Thyroid gland (tissue), 4 donors: Measurements from ENCODE around the gene ACE2. TPM values are rescaled to one million over a fixed set of nuclear protein-coding genes. Genes with fewer than 3 reads are reported as not detected.
A peak's percentile ranks its signal among the peaks of the same experiment; 100 is the strongest.

Source experiments
- DNase-seq, 2 donors: peaks; one replicate each; pipeline ENCODE4 v3.0.0-alpha.2; 2019
- H3K27ac ChIP-seq, 3 donors: fragments of 200-600 bp; sonication (generic); 1 replicate in 2 of 3; 2 replicates in 1 of 3; pipeline ENCODE4 v1.5.1; 2016 to 2019; ENCODE audit warnings: mild to moderate bottlenecking in 1 of 3, moderate library complexity in 1 of 3
- H3K27me3 ChIP-seq: fragments of 200-600 bp; sonication (generic); one replicate; pipeline ENCODE4 v1.5.1; 2019
- H3K36me3 ChIP-seq, 2 donors: fragments of 200-600 bp; sonication (generic); one replicate each; pipeline ENCODE4 v1.5.1; 2016 to 2019
- H3K4me1 ChIP-seq, 2 donors: fragments of 200-600 bp; sonication (generic); one replicate each; pipeline ENCODE4 v1.5.1; 2017 to 2019
- H3K4me3 ChIP-seq, 3 donors: fragments of 200-600 bp; sonication (generic); replicated peaks in 1 of 3; 1 replicate in 2 of 3; 2 replicates in 1 of 3; pipeline ENCODE4 v1.5.1; 2016; ENCODE audit warnings: mild to moderate bottlenecking in 1 of 3
- H3K9me3 ChIP-seq: fragments of 200-600 bp; sonication (generic); one replicate; pipeline ENCODE4 v1.5.1; 2017
- CTCF ChIP-seq, 6 experiments: fragments of 200-600 bp in 3 of 6; fragments of 450-650 bp in 3 of 6; sonication (generic) in 3 of 6; IDR thresholded peaks; one replicate each; pipeline ENCODE4 v1.5.1; 2016 to 2019; ENCODE audit warnings: antibody characterized with exemption in 6 of 6, mild to moderate bottlenecking in 2 of 6, inconsistent platforms in 1 of 6, moderate library complexity in 1 of 6
- POLR2A ChIP-seq, 2 donors: fragments of 450-650 bp; IDR thresholded peaks; one replicate each; pipeline ENCODE4 v1.6.1; 2017; ENCODE audit warnings: antibody characterized with exemption in 2 of 2, mild to moderate bottlenecking in 2 of 2, moderate library complexity in 1 of 2
- WGBS, 2 donors: methylation state at CpG; one replicate each; pipeline ENCODE4 v1.1.5; 2017; 5-methylcytosine and 5-hydroxymethylcytosine counted together
- intact Hi-C: fragments of 100-400 bp; cut with DNase I; formaldehyde crosslinking; loops from one replicate; pipeline ENCODE4 v1.15.1; 2023
- total RNA-seq, 4 donors: library from RNA; depleted of rRNA; stranded (reverse); fragments of >200 nt; gene quantifications; one replicate each; pipeline ENCODE4 v1.2.3, GENCODE V29; 2016

ACE2 gene
- total RNA-seq, 4 donors from 2014 or later, result 3.5 to 14.6 (median 10.1) TPM

DNA sequence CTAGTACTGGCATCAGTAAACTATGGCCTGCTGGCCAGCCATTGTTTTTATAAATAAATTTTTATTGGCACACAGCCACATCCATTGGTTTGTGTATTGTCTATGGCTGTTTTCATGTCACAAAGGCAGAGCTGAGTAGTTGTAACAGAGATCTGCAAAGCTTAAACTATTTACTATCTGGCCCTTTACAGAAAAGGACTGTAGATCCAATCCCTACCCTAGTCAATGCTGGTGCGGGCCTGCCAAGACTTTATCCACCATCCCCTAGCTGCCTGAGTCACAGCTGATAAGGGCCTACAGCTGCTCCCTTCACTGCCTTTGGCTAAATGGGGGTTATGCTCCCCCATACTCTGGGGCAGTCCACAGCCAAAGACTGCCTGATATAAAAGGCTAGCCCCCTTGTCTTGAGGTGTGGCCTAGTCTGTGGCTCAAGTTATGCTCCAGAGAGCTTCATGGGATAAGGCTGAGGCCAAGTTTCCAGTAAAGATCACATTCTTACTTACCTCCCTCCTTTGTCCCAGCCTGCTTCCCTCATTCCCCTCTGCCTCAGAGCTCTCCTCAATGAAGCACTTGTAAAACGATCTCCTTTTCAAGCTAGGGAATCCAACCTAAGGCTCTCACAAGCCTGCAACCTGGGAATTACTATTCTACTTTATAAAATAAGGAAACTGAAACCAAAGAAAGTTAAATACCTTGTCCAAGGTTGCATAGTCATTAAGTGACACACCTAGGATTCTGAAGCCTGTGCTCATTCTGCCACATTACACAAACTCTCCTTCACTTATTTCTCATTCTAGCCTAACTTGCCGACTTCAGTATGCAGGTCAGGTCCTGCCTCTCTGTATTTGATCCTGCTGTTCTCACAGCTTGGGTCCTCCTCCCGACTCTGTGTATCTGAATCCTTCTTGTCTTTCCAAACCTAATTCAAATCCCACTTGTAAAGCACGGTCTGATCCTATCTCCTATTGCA is 20.7 kb downstream of the ACE2 start:
- H3K4me3 ChIP-seq, result no peak overlapping the region
- no peaks in the 10 kb centered on the region for H3K36me3 ChIP-seq
- no peaks in the 10 kb centered on the region for H3K27me3 ChIP-seq
- H3K4me1 ChIP-seq, result peaks cover 2 to 11% of the 10 kb centered on the region in 2 donors
- intact Hi-C loops, result no loop called here
- DNase-seq, result peak in 1 of 2 donors; percentile 5
- WGBS, 2 donors, result 34 to 48% methylated on average over 4 to 5 of the region's 5 CpGs
- H3K27ac ChIP-seq, result peak overlapping the region; percentile 34 to 69 (median 65)
- TF ChIP-seq POLR2A (IDR thresholded peaks at IDR 0.05) (no peak), CTCF (IDR thresholded peaks at IDR 0.05) (no peak)
- H3K9me3 ChIP-seq, result no peaks in the 10 kb centered on the region

- WGBS, 2 donors, result 7 to 13% methylated on average over 1 of the region's 1 CpG
- no peak for DNase-seq
- no peaks in the 10 kb centered on the region for H3K9me3 ChIP-seq
- intact Hi-C loops, result no loop called here
- H3K4me1 ChIP-seq, result peaks cover 2 to 11% of the 10 kb centered on the region in 2 donors
- H3K4me3 ChIP-seq, result no peak overlapping the region
- peak overlapping the region; percentile 16 to 60 (median 27) for H3K27ac ChIP-seq
- no peaks in the 10 kb centered on the region for H3K36me3 ChIP-seq
- no peaks in the 10 kb centered on the region for H3K27me3 ChIP-seq
- TF ChIP-seq POLR2A (IDR thresholded peaks at IDR 0.05) (no peak), CTCF (IDR thresholded peaks at IDR 0.05) (no peak)
These were observed 24.7 kb downstream of the ACE2 start for GRCh38 chrX:15576019-15576418.

DNA sequence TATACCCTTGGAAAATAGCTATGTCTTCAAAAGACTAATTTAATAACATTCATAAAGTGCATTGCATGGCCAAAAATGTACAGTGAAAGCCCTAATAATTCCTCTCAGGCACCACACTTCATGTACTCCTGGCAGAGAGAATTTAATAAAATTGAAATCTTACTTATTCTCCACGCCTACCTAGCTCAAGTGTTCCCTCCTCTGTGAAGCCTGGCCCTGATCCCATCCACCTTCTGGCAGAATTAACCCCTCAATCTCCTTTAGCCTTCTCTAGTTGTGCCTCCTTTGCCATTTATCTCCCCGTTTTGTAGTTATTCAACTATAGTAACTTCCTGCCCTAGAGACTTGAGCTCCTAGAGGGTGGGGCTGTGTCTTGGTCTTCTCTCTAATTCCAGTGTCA is 26.7 kb downstream of the ACE2 start:
- WGBS, 2 donors, result 28 to 50% methylated on average over 2 of the region's 2 CpGs
- no peaks in the 10 kb centered on the region for H3K36me3 ChIP-seq
- peak; percentile 53 to 54 for DNase-seq
- H3K9me3 ChIP-seq, result no peaks in the 10 kb centered on the region
- intact Hi-C loops, result no loop called here
- TF ChIP-seq CTCF (IDR thresholded peaks at IDR 0.05) (no peak), POLR2A (IDR thresholded peaks at IDR 0.05) (no peak)
- H3K4me3 ChIP-seq, result no peak overlapping the region
- H3K27me3 ChIP-seq, result no peaks in the 10 kb centered on the region
- peaks cover 2 to 5% of the 10 kb centered on the region in 2 donors for H3K4me1 ChIP-seq
- peak overlapping the region in 1 of 3 donors; percentile 32 for H3K27ac ChIP-seq

DNA sequence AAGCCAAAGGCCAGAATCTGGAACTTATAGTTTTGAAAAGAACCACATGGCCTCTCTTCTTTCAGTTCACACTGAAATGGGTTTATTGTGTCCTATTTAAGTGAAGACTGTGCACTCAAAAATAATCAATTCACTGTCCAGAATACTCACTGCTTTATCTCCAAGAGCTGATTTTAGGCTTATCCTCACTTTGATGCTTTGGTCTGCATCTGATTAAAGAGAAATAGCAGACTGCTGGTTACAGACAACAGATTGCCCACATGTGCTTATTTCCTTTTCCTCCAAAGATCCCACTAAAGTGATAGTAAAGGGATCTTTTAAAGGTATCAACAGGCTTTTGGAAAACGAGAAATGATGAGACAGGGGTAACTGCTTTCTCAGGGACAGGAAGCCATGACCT is 30.6 kb downstream of the ACE2 start:
- 11 to 59% methylated on average over 1 of the region's 1 CpG for WGBS, 2 donors
- TF ChIP-seq CTCF (IDR thresholded peaks at IDR 0.05) (no peak), POLR2A (IDR thresholded peaks at IDR 0.05) (no peak)
- Histone ChIP-seq H3K27ac (peak overlapping the region in 2 of 3 donors; percentile 7 to 29), H3K4me3 (no peak overlapping the region), H3K9me3 (no peaks in the 10 kb centered on the region), H3K27me3 (no peaks in the 10 kb centered on the region), H3K4me1 (peaks cover 0 to 5% of the 10 kb centered on the region in 2 donors), H3K36me3 (no peaks in the 10 kb centered on the region)
- no peak for DNase-seq
- intact Hi-C loops, result no loop called here
